ENCODE data around the gene DENND6B.
"Not testable (repeated sequence)": the region's sequence is repeated elsewhere in the genome, so short reads cannot be mapped to it uniquely, and the experiment has no call there.

Gene DENND6B

GRCh38 chr22:50338042-50338573 lies 11.3 kb upstream of the DENND6B start:
- DNase-seq: no peak

- DNase-seq: no peak
These were observed 10.6 kb upstream of the DENND6B start for GRCh38 chr22:50337262-50338041.

GRCh38 chr22:50334433-50334832 lies 7.6 kb upstream of the DENND6B start:
- not testable (repeated sequence) for DNase-seq

- no peak for DNase-seq
These were observed 2.4 kb upstream of the DENND6B start for GRCh38 chr22:50329236-50329635.

GRCh38 chr22:50327711-50328019 lies 853 bp upstream of the DENND6B start:
- DNase-seq: no peak

- DNase-seq: no peak
These were observed 422 bp downstream of the DENND6B start for GRCh38 chr22:50326225-50326955.

- DNase-seq: no peak
These were observed 1.2 kb downstream of the DENND6B start for GRCh38 chr22:50325444-50326224.

GRCh38 chr22:50323900-50324299 lies 2.9 kb downstream of the DENND6B start:
- no peak for DNase-seq

GRCh38 chr22:50322382-50323104 lies 4.3 kb downstream of the DENND6B start:
- not testable (repeated sequence) for DNase-seq

GRCh38 chr22:50320671-50321325 lies 6.0 kb downstream of the DENND6B start:
- DNase-seq: no peak

GRCh38 chr22:50320116-50320515 lies 6.7 kb downstream of the DENND6B start:
- no peak for DNase-seq

GRCh38 chr22:50319503-50319951 lies 7.3 kb downstream of the DENND6B start:
- no peak for DNase-seq

GRCh38 chr22:50318698-50319411 lies 8.0 kb downstream of the DENND6B start:
- DNase-seq: no peak

GRCh38 chr22:50318356-50318697 lies 8.5 kb downstream of the DENND6B start:
- no peak for DNase-seq

GRCh38 chr22:50317674-50318073 lies 9.1 kb downstream of the DENND6B start:
- no peak for DNase-seq

GRCh38 chr22:50317178-50317577 lies 9.6 kb downstream of the DENND6B start:
- DNase-seq: no peak

GRCh38 chr22:50316114-50317065 lies 10.4 kb downstream of the DENND6B start:
- no peak for DNase-seq

GRCh38 chr22:50315289-50316113 lies 11.3 kb downstream of the DENND6B start:
- no peak for DNase-seq

Measured in CD4-positive, alpha-beta T cell treated with Interleukin-4 for 4 hours (primary cell).